Spleen (tissue), 11 donors: ENCODE results near the gene ADA. TPM values are rescaled to one million over a fixed set of nuclear protein-coding genes. Genes with fewer than 3 reads are reported as not detected.
A peak's percentile ranks its signal among the peaks of the same experiment; 100 is the strongest.

Experiments
- DNase-seq: peaks from one replicate; pipeline ENCODE4 v3.0.0-alpha.2; 2020
- H3K27ac ChIP-seq, 8 donors: fragments of 200-600 bp; sonication (generic) in 7 of 8; 1 replicate in 4 of 8; 2 replicates in 4 of 8; pipeline versions ENCODE4 v1.5.0 to v1.8.0; 2016 to 2021; ENCODE audit warnings: inconsistent platforms in 4 of 8, mild to moderate bottlenecking in 4 of 8, moderate library complexity in 1 of 8
- H3K27me3 ChIP-seq, 7 donors: fragments of 200-600 bp; sonication (generic) in 6 of 7; replicated peaks in 1 of 7; 1 replicate in 4 of 7; 2 replicates in 3 of 7; pipeline versions ENCODE4 v1.5.0 to v1.8.0; 2016 to 2021; ENCODE audit warnings: inconsistent platforms in 3 of 7, mild to moderate bottlenecking in 1 of 7
- H3K36me3 ChIP-seq, 6 donors: fragments of 200-600 bp; sonication (generic) in 5 of 6; 1 replicate in 4 of 6; 2 replicates in 2 of 6; pipeline versions ENCODE4 v1.5.0 to v1.8.0; 2016 to 2021; ENCODE audit warnings: inconsistent platforms in 2 of 6
- H3K4me1 ChIP-seq, 6 donors: fragments of 200-600 bp; sonication (generic) in 5 of 6; 1 replicate in 3 of 6; 2 replicates in 3 of 6; pipeline versions ENCODE4 v1.5.0 to v1.8.0; 2016 to 2021; ENCODE audit warnings: inconsistent platforms in 3 of 6
- H3K4me3 ChIP-seq, 8 donors: fragments of 200-600 bp; sonication (generic) in 7 of 8; 1 replicate in 4 of 8; 2 replicates in 4 of 8; pipeline versions ENCODE4 v1.5.0 to v1.8.0; 2016 to 2021; ENCODE audit warnings: inconsistent platforms in 4 of 8, mild to moderate bottlenecking in 4 of 8, moderate library complexity in 2 of 8
- H3K9me3 ChIP-seq, 8 donors: fragments of 200-600 bp; sonication (generic) in 7 of 8; 1 replicate in 4 of 8; 2 replicates in 4 of 8; pipeline versions ENCODE4 v1.5.0 to v1.8.0; 2016 to 2021; ENCODE audit warnings: inconsistent platforms in 4 of 8
- POLR2A ChIP-seq, 3 donors: fragments of 450-650 bp; IDR thresholded peaks; one replicate each; pipeline ENCODE4 v1.5.1; 2017; ENCODE audit warnings: antibody characterized with exemption in 3 of 3, mild to moderate bottlenecking in 1 of 3
- POLR2AphosphoS5 ChIP-seq, 3 donors: sonication (generic); formaldehyde crosslinking; IDR thresholded peaks; one replicate each; pipeline ENCODE4 v1.5.1; 2017; ENCODE audit warnings: antibody characterized with exemption in 3 of 3
- WGBS, 5 donors: extraction: QIAGEN DNeasy Blood & Tissue Kit in 3 of 5; methylation state at CpG; one replicate each; pipeline versions ENCODE4 v1.1.5 to v1.1.7; 2013 to 2018; 5-methylcytosine and 5-hydroxymethylcytosine counted together
- intact Hi-C: fragments of 100-400 bp; cut with DNase I; formaldehyde crosslinking; loops from one replicate; pipeline ENCODE4 v1.15.0; 2023; ENCODE audit warnings: low total_unique reads
- polyA plus RNA-seq, 3 donors: library from polyadenylated mRNA; stranded (reverse); fragments of 200-250 nt; gene quantifications; one replicate each; pipeline ENCODE4 v1.2.1, GENCODE V29; 2013
- total RNA-seq, 7 donors: library from RNA; depleted of rRNA in 3 of 7; stranded (reverse); fragments of >200 nt in 3 of 7; fragmentation: NEBNext Ultra II Directional in 4 of 7; extraction: Animal tissue kit (Norgen Biotek cat#: 25700) in 4 of 7; gene quantifications; one replicate each; pipeline versions ENCODE4 v1.1.0 to v1.2.1, GENCODE V29; 2016 to 2021
- TF ChIP-seq, protein P1 (sequence below), 11 experiments: fragments of 200-600 bp in 7 of 11; fragments of 450-650 bp in 4 of 11; sonication (generic) in 4 of 11; IDR thresholded peaks in 8 of 11; conservative IDR thresholded peaks in 3 of 11; 1 replicate in 7 of 11; 2 replicates in 4 of 11; pipeline versions ENCODE4 v1.4.0 to v1.8.0; 2016 to 2021; ENCODE audit warnings: antibody characterized with exemption in 11 of 11, inconsistent platforms in 4 of 11, mild to moderate bottlenecking in 1 of 11
- donor health status: healthy with polysubstance abuse.
- donor health status: DM: no; HTN: no; CAD: no; lungs with moderate emphysema.
- donor health status: DM: no; HTN: no; CAD: no.
- donor health status: Bipolar disorder and iron deficiency.
- donor health status: healthy.
- donor health status: DM: no; HTN: no; CAD: no.
- donor health status: DM: yes; HTN: yes; CAD: no.

The ADA gene
- total and polyA plus RNA-seq, 10 donors = 14.8 to 30.4 (median 22.5) TPM

DNA sequence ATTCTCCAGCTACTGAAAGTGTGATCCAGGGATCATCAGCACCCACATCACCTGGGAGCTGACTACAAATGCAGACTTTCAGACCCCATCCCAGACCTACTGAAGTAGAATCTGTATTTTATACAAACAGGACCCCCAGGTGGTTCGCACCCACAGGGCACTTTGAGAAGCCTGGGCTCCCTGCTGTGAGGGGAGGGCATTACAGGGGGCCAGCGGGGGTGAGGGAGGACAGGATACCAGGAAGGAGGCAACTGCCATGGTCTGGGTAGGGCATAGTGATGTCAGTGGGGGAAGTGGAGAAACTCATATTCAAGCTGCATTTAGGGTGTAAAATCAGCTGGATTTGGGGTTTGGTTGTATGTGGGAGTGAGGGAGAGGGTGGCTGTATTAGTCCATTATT, 2.0 kb upstream of the ADA start:
- TF ChIP-seq POLR2AphosphoS5 (IDR thresholded peaks at IDR 0.05) = no peak
- TF ChIP-seq POLR2A (IDR thresholded peaks at IDR 0.05) = no peak
- TF ChIP-seq, protein P1, sequence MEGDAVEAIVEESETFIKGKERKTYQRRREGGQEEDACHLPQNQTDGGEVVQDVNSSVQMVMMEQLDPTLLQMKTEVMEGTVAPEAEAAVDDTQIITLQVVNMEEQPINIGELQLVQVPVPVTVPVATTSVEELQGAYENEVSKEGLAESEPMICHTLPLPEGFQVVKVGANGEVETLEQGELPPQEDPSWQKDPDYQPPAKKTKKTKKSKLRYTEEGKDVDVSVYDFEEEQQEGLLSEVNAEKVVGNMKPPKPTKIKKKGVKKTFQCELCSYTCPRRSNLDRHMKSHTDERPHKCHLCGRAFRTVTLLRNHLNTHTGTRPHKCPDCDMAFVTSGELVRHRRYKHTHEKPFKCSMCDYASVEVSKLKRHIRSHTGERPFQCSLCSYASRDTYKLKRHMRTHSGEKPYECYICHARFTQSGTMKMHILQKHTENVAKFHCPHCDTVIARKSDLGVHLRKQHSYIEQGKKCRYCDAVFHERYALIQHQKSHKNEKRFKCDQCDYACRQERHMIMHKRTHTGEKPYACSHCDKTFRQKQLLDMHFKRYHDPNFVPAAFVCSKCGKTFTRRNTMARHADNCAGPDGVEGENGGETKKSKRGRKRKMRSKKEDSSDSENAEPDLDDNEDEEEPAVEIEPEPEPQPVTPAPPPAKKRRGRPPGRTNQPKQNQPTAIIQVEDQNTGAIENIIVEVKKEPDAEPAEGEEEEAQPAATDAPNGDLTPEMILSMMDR (IDR thresholded peaks at IDR 0.05 in 8 of 11, conservative IDR thresholded peaks at IDR 0.05 in 3 of 11) = no peak
- intact Hi-C loops = no loop called here
- DNase-seq = no peak

DNA sequence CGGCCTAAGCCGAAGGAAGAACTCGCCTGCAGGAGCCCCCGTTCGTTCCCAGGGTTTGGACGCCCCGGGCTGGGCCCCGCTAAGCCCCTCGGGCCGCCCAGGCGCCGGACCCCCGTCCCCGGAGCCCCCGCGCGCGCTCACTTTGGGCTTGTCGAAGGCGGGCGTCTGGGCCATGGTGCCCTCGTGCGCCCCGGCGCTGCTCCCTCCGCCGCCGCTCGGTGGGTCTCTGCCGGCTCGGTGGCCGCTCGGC, 140 bp downstream of the ADA start:
- DNase-seq = no peak
- H3K4me1 ChIP-seq = peaks cover 15 to 67% (median 56%) of the 10 kb centered on the region in 6 donors
- peak overlapping the region; percentile 66 to 91 (median 87) for H3K27ac ChIP-seq
- no peaks in the 10 kb centered on the region for H3K27me3 ChIP-seq
- WGBS, 5 donors = 0 to 2% (median 0%) methylated on average over 11 to 33 of the region's 33 CpGs
- TF ChIP-seq, protein P1 (IDR thresholded peaks at IDR 0.05 in 8 of 11, conservative IDR thresholded peaks at IDR 0.05 in 3 of 11) = no peak
- peak in 1 of 3 donors; percentile 0 for TF ChIP-seq POLR2A (IDR thresholded peaks at IDR 0.05)
- intact Hi-C loops = no loop called here
- no peaks in the 10 kb centered on the region for H3K36me3 ChIP-seq
- peak overlapping the region; percentile 54 to 89 (median 82) for H3K4me3 ChIP-seq
- H3K9me3 ChIP-seq = no peaks in the 10 kb centered on the region

More for the DNA sequence above, 2.0 kb upstream of the ADA start:
- Histone ChIP-seq H3K4me1 (peaks cover 1 to 45% (median 34%) of the 10 kb centered on the region in 6 donors), H3K27me3 (no peaks in the 10 kb centered on the region), H3K27ac (no peak overlapping the region), H3K36me3 (no peaks in the 10 kb centered on the region), H3K4me3 (no peak overlapping the region), H3K9me3 (peaks cover 0 to 4% (median 0%) of the 10 kb centered on the region in 8 donors)
- 74 to 90% (median 88%) methylated on average over 2 of the region's 2 CpGs for WGBS, 5 donors

DNA sequence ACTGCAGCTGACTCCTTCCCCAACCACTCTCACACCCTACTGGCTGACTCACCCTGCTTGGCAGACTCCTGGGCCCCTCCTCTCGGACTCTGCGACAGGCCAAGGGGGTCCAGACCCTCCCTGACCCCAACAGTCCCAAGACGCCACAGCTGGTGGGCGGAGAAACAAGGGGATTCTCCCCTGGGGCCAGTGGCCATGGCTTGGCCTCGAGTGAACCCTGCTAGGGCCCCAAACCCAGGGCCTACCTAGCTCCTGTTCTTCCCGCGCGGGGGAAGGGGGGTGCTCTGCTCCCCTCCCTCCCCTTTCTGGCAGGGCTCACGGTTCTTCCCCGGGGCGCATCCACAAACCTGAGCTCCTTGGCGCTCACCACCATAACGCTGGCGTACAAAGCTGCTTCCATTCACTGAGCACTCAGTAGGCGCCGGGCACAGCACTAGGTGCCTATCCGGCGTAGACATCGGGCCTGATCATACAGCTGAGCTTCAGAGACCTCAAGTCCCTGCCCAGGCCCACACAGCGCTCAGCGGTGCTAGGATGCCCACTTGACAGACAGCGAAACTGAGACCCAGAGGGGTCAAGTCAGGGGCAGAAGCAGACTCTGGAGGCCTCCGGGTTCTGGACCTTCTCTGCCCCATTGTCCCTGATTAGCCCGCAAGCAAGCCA, 597 bp downstream of the ADA start:
- WGBS, 5 donors = 13 to 28% (median 24%) methylated on average over 11 to 24 of the region's 24 CpGs
- Histone ChIP-seq H3K4me3 (peak overlapping the region; percentile 54 to 89 (median 82)), H3K27me3 (no peaks in the 10 kb centered on the region), H3K9me3 (no peaks in the 10 kb centered on the region), H3K36me3 (no peaks in the 10 kb centered on the region), H3K27ac (peak overlapping the region; percentile 66 to 91 (median 87)), H3K4me1 (peaks cover 19 to 71% (median 61%) of the 10 kb centered on the region in 6 donors)
- intact Hi-C loops = no loop called here
- DNase-seq = peak; percentile 86
- TF ChIP-seq, protein P1 (IDR thresholded peaks at IDR 0.05 in 8 of 11, conservative IDR thresholded peaks at IDR 0.05 in 3 of 11) = no peak
- TF ChIP-seq POLR2A (IDR thresholded peaks at IDR 0.05) (no peak), POLR2AphosphoS5 (IDR thresholded peaks at IDR 0.05) (no peak)

DNA sequence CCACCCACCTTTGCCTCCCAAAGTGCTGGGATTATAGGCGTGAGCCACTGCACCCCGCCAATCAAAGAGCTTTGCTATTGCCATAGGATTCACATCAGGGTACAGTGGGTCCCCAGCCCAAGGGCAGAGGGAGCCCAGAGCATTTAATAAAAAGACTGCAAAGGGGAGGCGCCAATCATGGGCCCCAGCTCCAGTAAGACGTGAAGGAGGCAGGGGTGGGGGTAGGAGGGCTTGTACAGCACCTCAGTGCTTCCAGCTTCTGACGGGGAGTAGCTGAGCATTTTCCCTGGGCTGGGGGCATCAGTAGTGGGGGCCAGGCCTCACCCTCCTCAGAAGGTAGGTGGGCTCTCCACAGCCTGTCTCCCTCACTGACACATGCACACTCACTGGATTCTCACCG, 1.5 kb downstream of the ADA start:
- Histone ChIP-seq H3K27ac (peak overlapping the region in 2 of 8 donors; percentile 87 to 88), H3K27me3 (no peaks in the 10 kb centered on the region), H3K36me3 (no peaks in the 10 kb centered on the region), H3K4me1 (peaks cover 24 to 80% (median 70%) of the 10 kb centered on the region in 6 donors), H3K9me3 (no peaks in the 10 kb centered on the region), H3K4me3 (peak overlapping the region in 3 of 8 donors; percentile 73 to 86 (median 86))
- intact Hi-C loops = no loop called here
- no peak for DNase-seq
- 53 to 79% (median 75%) methylated on average over 6 of the region's 6 CpGs for WGBS, 5 donors
- TF ChIP-seq POLR2A (IDR thresholded peaks at IDR 0.05) (no peak), POLR2AphosphoS5 (IDR thresholded peaks at IDR 0.05) (no peak)
- TF ChIP-seq, protein P1 (IDR thresholded peaks at IDR 0.05 in 8 of 11, conservative IDR thresholded peaks at IDR 0.05 in 3 of 11) = no peak
